ENCODE measurements around the gene POP7.

DNA sequence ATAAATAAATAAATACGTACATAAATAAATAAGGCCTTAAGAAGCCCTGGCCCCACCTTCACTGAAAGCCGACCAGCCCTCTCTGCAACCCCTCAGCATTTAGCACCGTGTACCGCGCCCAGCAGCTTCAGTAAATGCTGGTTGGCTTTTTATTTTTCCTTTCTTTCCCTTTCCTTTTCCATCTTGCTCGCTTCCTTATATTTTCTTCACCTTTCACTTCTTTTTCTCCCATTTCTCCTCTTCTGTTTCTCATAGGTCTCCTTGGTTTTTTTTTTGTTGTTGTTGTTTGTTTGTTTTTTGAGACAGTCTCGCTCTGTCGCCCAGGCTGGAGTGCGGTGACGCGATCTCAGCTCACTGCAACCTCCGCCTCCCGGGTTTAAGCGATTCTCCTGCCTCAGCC lies 38.7 kb downstream of the POP7 start:
- TF ChIP-seq, protein P1, sequence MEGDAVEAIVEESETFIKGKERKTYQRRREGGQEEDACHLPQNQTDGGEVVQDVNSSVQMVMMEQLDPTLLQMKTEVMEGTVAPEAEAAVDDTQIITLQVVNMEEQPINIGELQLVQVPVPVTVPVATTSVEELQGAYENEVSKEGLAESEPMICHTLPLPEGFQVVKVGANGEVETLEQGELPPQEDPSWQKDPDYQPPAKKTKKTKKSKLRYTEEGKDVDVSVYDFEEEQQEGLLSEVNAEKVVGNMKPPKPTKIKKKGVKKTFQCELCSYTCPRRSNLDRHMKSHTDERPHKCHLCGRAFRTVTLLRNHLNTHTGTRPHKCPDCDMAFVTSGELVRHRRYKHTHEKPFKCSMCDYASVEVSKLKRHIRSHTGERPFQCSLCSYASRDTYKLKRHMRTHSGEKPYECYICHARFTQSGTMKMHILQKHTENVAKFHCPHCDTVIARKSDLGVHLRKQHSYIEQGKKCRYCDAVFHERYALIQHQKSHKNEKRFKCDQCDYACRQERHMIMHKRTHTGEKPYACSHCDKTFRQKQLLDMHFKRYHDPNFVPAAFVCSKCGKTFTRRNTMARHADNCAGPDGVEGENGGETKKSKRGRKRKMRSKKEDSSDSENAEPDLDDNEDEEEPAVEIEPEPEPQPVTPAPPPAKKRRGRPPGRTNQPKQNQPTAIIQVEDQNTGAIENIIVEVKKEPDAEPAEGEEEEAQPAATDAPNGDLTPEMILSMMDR (conservative IDR thresholded peaks at IDR 0.05; ENCODE audit: low read depth, low read length), result no peak
- no peak for TF ChIP-seq EZH2 (IDR thresholded peaks at IDR 0.05; ENCODE audit: borderline replicate concordance, low read depth, low read length, poor library complexity, severe bottlenecking)

Data from A673 (cell line).